ENCODE results near the gene GATA6.

GATA6 gene

DNA sequence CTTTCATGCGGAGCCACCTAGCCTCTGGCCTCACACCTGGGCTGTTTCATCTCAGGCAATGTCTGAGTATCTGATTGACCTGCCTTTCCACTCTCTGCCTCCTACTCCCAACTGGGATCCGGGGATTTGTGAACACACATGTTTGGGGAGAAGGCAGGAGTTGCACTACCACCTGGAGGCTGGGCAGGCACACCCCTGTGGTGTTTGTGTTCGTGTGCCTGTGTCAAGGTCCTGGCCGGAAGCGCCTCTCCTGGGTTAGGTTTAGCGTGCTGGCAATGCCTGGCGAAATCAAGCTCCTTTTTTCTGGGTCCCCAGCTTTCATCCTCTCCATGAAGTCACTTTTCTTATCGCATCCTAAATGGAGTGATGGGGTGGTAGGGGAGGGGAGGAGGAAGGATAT is 63.9 kb downstream of the GATA6 start:
- no peak for DNase-seq (ENCODE audit: low read depth in 2 of 3, low spot score in 2 of 3)

DNA sequence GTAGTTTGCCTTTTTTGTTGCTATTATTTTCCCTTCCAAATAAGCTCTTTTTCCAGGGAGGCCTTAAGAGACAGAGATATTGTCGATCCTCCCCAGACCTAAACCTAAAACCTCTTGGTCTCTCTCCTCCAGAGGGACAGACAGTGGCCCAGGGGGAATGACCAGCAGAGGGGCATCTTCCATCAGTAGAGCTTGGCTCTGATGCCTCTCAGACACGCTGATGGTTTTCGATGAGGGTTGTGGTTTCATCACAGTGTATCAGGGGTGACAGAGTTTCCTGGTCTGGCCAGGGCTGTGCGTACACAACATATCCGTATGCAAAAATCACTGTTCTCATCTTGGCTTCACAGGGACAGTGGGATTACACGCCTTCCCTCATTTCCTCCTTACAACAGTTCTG is 68.6 kb downstream of the GATA6 start:
- no peak for DNase-seq (ENCODE audit: low read depth in 2 of 3, low spot score in 2 of 3)

DNA sequence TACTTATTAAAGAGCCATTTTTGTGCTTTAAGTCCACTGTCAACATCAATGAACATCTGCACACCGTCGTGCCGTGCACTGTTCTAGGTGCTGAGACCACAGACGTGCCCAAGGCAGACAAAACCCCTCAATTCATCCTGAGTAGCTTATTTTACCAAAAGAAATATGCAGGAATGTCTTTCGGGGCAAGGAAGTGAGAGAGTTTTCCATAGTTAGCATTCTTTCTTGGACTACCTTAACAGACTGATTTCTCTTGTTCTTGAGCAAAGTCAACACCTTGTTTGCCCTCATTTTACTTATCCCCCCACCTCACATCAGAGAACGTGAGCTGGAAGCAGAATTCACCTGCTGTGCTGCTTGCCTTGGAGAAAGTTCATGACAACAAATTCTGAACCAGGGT is 69.3 kb downstream of the GATA6 start:
- DNase-seq (ENCODE audit: low read depth in 2 of 3, low spot score in 2 of 3), result no peak

DNA sequence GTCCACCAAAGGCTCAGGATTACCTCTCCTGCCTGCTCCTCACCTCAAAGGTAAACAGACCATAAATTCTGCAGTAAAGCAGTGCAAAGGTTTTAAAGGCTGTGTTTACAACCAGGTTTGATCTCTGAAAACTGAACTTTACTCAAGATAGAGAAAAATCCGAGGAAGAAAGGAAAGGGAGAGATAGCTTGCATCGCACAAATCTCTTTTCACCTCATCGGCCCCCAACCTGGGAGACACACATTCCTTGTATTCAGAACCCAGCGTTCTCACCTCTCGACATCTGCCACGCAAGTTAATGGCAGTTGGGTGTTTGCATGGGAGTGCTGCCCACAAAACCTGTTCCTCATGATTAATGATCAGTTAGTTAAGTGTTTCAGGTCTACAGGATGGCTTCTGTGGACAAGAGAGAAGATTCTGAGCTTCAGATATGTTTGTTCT is 72.6 kb downstream of the GATA6 start:
- DNase-seq (ENCODE audit: low read depth in 2 of 3, low spot score in 2 of 3), result no peak

DNA sequence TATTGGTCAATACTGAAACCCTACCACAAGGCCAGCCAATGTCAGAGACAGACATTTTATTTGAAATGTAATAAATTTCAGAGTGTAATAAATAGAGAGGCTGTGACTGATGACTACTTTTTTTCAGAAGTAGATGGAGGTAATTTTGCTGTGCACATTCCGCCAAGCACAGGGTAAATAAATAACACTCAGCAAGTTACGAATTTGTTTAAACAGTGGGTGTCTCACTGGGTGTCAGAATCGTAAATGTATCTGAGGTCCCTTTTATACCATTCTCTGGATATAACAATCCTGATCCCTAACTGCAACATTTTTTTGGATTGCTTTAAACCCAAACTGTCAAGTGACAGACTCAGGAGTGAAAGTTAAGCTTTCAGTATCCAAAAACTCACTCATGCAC is 74.1 kb downstream of the GATA6 start:
- DNase-seq (ENCODE audit: low read depth in 2 of 3, low spot score in 2 of 3), result no peak

DNA sequence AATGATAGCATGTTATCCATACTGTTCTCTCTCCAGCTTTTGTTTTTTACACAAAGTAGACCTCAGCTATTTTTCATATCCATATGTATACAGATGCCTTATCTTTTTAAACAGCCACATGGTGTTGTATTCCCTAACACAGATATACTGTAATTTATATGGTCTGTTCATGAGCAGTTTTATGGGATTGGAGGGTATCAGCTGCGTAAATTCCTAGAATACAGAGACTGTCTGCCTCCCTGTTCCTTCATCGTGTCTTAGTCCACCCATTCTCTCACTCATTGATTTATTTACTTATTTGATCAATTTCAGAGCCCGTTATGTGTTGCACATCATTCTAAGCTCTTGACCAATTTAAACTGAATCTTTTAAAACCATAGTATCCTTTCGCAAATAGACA is 80.6 kb downstream of the GATA6 start:
- no peak for DNase-seq (ENCODE audit: low read depth in 2 of 3, low spot score in 2 of 3)

DNA sequence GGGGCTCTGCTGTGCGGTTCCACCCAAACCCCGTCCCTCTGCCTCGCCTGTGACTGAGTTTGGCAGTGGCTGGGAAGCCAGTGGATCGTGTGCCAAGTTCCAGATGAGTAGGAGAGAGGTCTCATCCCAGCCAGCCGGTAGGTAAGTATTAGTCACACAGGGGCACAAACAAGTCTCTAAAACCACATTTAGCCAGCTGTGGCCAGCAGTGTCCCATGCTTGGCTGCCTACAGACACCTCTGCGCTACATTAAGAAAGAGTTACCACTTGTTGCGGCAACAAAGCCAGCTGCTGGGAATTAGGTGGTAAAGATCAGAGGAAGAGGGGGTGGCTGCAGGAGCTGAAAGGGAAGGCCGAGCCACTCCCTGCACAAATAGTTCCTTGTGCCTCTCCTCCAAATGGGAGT is 81.2 kb downstream of the GATA6 start:
- no peak for DNase-seq (ENCODE audit: low read depth in 2 of 3, low spot score in 2 of 3)
